ENCODE data around the gene NXN.
"Not testable (repeated sequence)": the region's sequence is repeated elsewhere in the genome, so short reads cannot be mapped to it uniquely, and the experiment has no call there.

GRCh38 chr17:995324-995723 lies 15.7 kb upstream of the NXN start:
- TF ChIP-seq CTCF, POLR2A (IDR thresholded peaks at IDR 0.05): not testable (repeated sequence)

All from ovary (tissue), 3 donors.